Stimulated activated CD4-positive, alpha-beta T cell treated with anti-CD3 and anti-CD28 coated beads, Interleukin-15, amount 100 ng/mL, for 1 hour (primary cell): ENCODE results near the gene ATCAY.
"Not testable (repeated sequence)": the region's sequence is repeated elsewhere in the genome, so short reads cannot be mapped to it uniquely, and the experiment has no call there.

Source experiments
- DNase-seq, 2 donors: peaks; one replicate each; pipeline ENCODE4 v3.0.0-alpha.2; 2020; ENCODE audit warnings: low read depth in 1 of 2, low spot score in 1 of 2

The ATCAY gene

GRCh38 chr19:3899531-3900294, 19.2 kb downstream of the ATCAY start:
- no peak for DNase-seq

DNA sequence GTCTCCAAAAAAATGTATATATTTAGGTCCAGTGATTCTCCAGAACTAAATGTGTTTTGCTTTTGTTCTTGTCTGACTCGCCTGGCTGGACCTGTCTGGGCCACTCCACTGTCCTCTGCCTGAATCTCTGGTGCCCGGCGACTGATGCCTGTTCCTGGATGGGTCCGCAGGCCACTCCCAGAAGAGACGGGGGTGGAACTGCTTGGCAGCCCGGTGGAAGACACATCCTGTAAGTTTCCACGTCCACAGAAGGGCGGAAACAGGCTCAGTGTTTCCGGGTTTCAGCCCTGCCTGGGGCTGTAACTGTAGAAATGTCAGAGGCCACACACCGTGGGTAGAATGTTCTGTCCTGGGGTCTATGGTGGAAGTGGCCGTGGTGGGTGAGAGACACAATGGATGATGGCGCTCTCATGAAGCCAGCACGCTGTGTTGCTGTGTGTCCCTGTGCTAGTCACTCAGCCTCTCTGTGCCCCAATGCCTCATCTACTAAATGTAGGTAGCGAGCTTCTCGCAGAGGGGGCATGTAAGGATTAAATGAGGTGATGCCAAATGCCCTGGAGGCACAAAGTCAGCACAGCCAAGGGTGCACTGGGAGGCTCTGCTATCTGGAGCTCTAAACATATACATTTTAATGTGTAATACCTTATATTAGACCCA, 22.0 kb downstream of the ATCAY start:
- DNase-seq = no peak

DNA sequence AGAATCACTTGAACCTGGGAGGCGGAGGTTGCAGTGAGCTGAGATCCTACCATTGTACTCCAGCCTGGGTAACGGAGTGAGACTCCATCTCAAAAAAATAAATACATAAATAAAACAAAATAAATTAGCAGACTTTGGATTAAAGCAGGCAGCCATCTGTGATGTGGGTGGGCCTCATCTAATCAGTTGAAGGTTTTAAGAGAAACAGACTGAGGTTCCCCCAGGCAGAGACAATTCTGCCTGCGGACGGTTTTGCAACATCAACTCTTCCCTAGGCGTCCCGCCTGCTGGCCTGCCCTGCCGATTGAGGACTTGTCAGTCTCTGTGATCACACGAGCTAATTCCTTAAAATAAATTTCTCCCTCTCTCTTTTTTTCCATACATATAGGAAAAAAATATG, 23.7 kb downstream of the ATCAY start:
- no peak for DNase-seq

DNA sequence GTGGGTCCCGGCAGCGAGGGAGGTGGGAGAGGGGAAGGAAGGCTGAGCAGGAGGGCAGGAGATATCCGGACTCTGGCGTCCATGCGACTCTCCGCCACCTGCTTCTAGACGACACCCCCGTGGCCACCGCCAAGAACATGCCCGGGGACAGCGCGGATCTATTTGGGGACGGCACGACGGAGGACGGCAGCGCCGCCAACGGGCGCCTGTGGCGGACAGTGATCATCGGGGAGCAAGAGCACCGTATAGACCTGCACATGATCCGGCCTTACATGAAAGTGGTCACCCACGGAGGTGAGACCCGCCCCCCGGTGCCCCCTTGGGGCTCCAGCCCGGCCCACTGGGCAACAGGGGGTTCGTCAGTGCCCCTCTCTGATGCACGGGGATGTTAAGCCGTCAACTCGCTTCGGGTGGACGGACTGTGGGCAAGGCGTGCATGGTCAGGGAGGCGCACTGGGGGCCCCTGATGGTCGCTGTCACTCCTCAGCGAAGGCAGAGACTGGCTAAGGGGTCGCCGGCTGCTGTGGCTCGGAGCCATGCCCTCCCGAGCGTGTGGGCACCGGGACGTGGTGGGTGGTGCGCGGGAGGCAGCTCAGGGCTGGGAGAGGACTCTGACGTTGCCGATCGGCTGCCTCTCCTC, 27.3 kb downstream of the ATCAY start:
- no peak for DNase-seq

- no peak for DNase-seq
These were observed 28.0 kb downstream of the ATCAY start for GRCh38 chr19:3908266-3909054.

DNA sequence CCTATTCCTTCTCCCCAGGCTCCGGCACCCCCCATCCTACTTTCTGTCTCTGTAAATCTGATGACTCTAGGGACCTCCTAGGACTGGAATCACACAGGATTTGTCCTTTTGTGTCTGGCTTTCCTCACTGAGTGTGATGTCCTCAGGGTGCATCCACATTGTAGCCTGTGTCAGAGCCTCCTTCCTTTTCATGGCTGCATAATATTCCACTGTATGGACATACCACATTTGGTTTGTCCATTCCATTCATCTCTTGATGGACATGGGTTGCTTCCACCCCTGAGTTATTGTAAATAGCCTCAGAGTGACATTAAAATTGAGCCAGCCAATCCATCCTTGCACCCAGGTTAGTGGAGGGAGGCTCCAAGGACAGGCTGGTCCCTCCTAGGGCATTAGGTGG, 29.6 kb downstream of the ATCAY start:
- DNase-seq = no peak

DNA sequence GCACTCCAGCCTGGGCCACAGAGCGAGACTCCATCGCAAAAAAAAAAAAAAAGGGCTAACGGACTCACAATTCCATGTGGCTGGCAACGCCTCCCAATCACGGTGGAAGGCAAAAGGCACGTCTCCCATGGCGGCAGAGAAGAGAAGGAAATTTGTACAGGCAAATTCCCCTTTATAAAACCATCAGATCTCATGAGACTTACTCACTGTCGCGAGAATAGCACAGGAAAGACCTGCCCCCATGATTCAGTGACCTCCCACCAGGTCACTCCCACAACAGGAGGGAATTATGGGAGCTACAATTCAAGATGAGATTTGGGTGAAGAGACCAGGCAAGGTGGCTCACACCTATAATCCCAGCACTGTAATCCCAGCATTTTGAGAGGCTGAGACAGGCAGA, 33.7 kb downstream of the ATCAY start:
- DNase-seq = no peak

- no peak for DNase-seq
These were observed 35.5 kb downstream of the ATCAY start for GRCh38 chr19:3916033-3916432.

GRCh38 chr19:3919793-3920192, 39.3 kb downstream of the ATCAY start:
- DNase-seq = no peak

- no peak for DNase-seq
These were observed 42.7 kb downstream of the ATCAY start for GRCh38 chr19:3923096-3923758.

DNA sequence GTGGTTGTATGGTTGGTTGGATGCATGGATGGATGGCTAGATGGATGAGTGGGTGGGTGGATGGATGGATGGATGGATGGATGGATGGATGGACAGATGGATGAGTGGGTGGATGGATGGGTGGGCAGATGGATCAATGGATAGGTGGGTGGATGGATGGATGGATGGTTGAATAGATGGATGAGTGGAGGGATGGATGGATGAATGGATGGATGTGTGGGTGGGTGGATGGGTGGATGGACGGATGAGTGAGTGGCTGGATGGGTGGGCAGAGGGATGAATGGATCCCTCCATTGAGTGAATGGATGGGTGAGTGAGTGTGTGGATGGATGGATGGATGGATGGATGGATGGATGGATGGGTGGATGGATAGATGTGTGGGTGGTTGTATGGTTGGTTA, 43.4 kb downstream of the ATCAY start:
- DNase-seq = no peak

DNA sequence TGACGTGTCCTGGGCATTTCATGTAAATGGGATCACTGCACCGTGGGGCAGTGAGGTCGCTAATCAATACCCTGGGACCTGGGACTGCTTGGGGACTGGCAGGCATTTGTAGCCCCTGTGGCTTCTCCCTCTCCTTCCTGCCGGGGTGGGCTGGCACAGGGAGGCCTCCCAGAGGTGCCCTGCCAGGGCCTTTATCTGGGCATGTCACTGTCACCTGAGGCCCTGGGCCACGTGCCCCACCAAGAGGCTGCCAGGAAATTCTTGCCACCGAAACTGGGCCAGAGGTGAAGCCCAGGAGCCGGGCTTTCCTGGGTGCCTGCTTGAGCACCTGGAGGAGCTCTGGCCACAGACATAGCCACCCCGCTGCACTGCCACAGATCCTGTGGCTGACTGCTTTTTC, 50.6 kb downstream of the ATCAY start:
- no peak for DNase-seq

DNA sequence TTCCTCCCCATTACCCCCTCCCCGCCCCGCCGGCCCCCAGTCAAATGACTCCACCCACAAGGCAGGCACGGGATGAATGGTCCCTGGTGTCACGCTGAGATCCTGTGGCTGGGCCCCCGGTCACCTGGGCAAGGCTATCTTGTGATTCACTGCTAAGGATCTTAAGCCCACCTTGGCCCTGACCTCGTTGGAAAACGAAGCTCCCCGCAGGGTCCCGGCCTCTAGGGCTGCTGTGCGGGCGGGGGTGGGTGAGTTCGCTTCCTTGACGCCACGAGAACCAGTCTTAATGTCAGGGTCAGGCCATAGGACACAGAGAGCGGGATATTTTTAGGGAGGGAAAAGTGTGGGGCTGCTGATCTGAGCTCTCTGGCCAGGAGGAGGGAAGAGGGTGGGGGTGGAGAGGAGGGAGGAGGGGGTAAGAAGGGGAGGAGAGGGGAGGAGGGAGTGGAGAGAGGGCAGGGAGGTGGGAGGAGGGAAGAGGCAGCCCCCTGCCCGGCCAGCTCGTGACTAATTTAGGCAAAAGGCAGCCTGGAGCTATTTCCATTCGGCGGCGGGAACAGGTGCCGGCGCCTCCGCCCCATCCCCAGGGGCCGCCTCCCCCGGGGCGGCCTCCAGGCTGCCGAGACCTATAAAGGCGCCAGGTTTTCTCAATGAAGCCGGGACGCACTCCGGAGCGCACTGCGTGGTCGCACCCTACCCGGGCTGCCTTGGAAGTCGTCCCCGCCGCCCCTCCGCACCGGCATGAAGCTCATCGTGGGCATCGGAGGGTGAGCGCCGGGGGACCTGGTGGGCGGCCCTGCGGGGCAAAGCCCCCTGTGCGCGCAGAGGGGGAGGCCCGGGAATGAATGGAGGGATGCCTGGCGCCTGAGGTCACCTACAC, 52.7 kb downstream of the ATCAY start, which contains the start of gene NMRK2:
Gene NMRK2 (plus strand): TSS at position 139 of the 880 bp plus-strand sequence. CDS start 603 bp downstream, at position 742.
- no peak for DNase-seq

DNA sequence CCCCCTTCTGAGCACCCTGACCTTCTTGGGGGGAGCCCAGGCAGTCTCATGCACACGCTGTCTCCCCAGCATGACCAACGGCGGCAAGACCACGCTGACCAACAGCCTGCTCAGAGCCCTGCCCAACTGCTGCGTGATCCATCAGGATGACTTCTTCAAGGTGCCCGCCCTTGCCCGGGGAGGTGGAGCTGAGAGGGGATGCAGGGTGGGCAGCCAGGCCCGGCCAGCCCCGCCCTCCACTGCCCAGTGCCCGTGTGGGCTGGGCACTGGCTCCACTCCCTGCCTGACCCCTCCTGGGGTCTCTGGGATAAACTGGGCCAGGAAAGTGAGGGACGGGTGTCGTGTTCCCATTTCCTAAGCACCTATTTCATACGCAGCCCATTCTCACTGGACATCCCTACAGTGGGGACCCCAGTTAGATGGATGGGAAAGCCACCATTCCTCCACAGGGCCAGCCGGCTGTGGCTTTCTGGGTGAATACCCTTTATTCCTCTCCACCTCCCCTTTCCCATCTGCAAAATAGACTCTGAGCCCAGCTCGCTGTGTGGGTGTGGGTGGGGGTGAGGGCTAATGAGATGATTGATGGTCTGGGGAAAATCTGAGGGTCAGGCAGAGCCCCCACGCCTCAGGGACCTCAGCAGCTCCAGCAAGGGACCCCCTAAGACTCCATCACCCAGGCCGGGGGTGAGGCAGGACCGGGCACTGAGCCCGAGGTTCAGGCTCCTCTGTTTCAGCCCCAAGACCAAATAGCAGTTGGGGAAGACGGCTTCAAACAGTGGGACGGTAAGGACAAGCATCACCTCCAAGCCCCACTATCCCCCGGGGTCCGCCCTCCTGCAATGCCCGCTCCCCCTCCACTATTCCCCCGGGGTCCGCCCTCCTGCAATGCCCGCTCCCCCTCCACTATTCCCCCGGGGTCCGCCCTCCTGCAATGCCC, 56.3 kb downstream of the ATCAY start:
- DNase-seq = no peak

DNA sequence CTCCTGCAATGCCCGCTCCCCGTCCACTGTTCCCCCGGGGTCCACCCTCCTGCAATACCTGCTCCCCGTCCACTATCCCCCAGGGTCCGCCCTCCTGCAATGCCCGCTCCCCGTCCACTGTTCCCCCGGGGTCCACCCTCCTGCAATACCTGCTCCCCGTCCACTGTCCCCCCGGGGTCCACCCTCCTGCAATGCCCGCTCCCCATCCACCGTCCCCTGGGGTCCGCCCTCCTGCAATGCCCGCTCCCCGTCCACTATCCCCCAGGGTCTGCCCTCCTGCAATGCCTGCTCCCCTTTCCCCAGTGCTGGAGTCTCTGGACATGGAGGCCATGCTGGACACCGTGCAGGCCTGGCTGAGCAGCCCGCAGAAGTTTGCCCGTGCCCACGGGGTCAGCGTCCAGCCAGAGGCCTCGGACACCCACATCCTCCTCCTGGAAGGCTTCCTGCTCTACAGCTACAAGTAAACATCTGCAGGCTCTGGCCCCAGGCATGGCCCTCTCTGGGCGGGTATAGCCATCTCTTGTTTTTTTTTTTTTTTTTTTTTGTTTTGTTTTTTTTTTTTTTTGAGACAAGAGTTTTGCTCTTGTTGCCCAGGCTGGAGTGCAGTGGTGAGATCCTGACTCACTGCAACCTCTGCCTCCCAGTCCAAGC, 57.9 kb downstream of the ATCAY start:
- not testable (repeated sequence) for DNase-seq

- no peak for DNase-seq
These were observed 62.4 kb downstream of the ATCAY start for GRCh38 chr19:3942790-3943409.

GRCh38 chr19:3944018-3944721, 63.7 kb downstream of the ATCAY start:
- DNase-seq = no peak
